WTC11 (cell line): Measurements from ENCODE around the gene RANBP6.

Source experiments
- NFE2L1 ChIP-seq: sonication (generic); formaldehyde crosslinking; IDR thresholded peaks from 2 replicates; pipeline ENCODE4 v1.8.1; 2023; ENCODE audit warnings: missing genetic modification reagents
- NR2C2 ChIP-seq: sonication (generic); formaldehyde crosslinking; IDR thresholded peaks from 2 replicates; pipeline ENCODE4 v1.8.0; 2022; ENCODE audit warnings: mild to moderate bottlenecking, missing genetic modification reagents
- ZNF263 ChIP-seq: sonication (generic); formaldehyde crosslinking; IDR thresholded peaks from 2 replicates; pipeline ENCODE4 v1.8.1; 2022; ENCODE audit warnings: low read depth, mild to moderate bottlenecking, moderate library complexity, missing genetic modification reagents
- TF ChIP-seq, protein P1 (sequence below): sonication (generic); formaldehyde crosslinking; IDR thresholded peaks from 2 replicates; pipeline ENCODE4 v1.8.0; 2022; ENCODE audit warnings: mild to moderate bottlenecking, missing genetic modification reagents
- TF ChIP-seq, protein P2 (sequence below): fragments of 200-600 bp; IDR thresholded peaks from 2 replicates; pipeline ENCODE4 v1.8.0; 2022; ENCODE audit warnings: antibody characterized with exemption

- TF ChIP-seq, protein P1, sequence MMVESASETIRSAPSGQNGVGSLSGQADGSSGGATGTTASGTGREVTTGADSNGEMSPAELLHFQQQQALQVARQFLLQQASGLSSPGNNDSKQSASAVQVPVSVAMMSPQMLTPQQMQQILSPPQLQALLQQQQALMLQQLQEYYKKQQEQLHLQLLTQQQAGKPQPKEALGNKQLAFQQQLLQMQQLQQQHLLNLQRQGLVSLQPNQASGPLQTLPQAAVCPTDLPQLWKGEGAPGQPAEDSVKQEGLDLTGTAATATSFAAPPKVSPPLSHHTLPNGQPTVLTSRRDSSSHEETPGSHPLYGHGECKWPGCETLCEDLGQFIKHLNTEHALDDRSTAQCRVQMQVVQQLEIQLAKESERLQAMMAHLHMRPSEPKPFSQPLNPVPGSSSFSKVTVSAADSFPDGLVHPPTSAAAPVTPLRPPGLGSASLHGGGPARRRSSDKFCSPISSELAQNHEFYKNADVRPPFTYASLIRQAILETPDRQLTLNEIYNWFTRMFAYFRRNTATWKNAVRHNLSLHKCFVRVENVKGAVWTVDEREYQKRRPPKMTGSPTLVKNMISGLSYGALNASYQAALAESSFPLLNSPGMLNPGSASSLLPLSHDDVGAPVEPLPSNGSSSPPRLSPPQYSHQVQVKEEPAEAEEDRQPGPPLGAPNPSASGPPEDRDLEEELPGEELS (CRISPR knock-in tag): no peak
- no peak for TF ChIP-seq NFE2L1 (CRISPR knock-in tag)
- TF ChIP-seq, protein P2, sequence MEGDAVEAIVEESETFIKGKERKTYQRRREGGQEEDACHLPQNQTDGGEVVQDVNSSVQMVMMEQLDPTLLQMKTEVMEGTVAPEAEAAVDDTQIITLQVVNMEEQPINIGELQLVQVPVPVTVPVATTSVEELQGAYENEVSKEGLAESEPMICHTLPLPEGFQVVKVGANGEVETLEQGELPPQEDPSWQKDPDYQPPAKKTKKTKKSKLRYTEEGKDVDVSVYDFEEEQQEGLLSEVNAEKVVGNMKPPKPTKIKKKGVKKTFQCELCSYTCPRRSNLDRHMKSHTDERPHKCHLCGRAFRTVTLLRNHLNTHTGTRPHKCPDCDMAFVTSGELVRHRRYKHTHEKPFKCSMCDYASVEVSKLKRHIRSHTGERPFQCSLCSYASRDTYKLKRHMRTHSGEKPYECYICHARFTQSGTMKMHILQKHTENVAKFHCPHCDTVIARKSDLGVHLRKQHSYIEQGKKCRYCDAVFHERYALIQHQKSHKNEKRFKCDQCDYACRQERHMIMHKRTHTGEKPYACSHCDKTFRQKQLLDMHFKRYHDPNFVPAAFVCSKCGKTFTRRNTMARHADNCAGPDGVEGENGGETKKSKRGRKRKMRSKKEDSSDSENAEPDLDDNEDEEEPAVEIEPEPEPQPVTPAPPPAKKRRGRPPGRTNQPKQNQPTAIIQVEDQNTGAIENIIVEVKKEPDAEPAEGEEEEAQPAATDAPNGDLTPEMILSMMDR: no peak
- no peak for TF ChIP-seq ZNF263 (CRISPR knock-in tag)
- TF ChIP-seq NR2C2: no peak
Observed at GRCh38 chr9:6047020-6047419, 31.6 kb upstream of the RANBP6 start.
